OCI-LY7 (cell line): ENCODE results near the gene MERTK.

Experiments
- CTCF ChIP-seq: fragments of 200-600 bp; sonication (generic); conservative IDR thresholded peaks from 2 replicates; pipeline ENCODE4 v1.5.1; 2014; ENCODE audit warnings: mild to moderate bottlenecking, antibody characterized with exemption, low read length, moderate library complexity, mixed read lengths
- EZH2phosphoT487 ChIP-seq: fragments of 200-600 bp; sonication (generic); IDR thresholded peaks from 2 replicates; pipeline ENCODE4 v1.6.1; 2018; ENCODE audit warnings: low read depth, borderline replicate concordance, mild to moderate bottlenecking, mixed run types, antibody characterized with exemption, low read length, moderate library complexity, mixed read lengths

GRCh38 chr2:111957872-111958354 lies 59.5 kb downstream of the MERTK start:
- TF ChIP-seq CTCF: no peak
- no peak for TF ChIP-seq EZH2phosphoT487
